Kidney epithelial cell (primary cell): Measurements from ENCODE around the gene ELOVL6. TPM values are rescaled to one million over a fixed set of nuclear protein-coding genes. Genes with fewer than 3 reads are reported as not detected.

Experiments
- DNase-seq: peaks from one replicate; pipeline ENCODE4 v3.0.0-alpha.2; 2010; ENCODE audit warnings: low read depth
- H3K27me3 ChIP-seq: 2 replicates; pipeline ENCODE4 v1.6.0; 2011; ENCODE audit warnings: low read length; ENCODE audit not compliant: control insufficient read depth, insufficient read depth
- H3K36me3 ChIP-seq: 2 replicates; pipeline ENCODE4 v1.5.1; 2011; ENCODE audit warnings: low read length; ENCODE audit not compliant: control insufficient read depth, insufficient read depth
- H3K4me3 ChIP-seq: 2 replicates; pipeline ENCODE4 v1.5.1; 2011; ENCODE audit warnings: low read depth, mild to moderate bottlenecking, control low read depth, low read length
- CTCF ChIP-seq: IDR thresholded peaks from 2 replicates; pipeline ENCODE4 v1.5.1; 2011; ENCODE audit warnings: mild to moderate bottlenecking, moderate library complexity, low read length, control low read depth, inconsistent platforms; ENCODE audit not compliant: insufficient read depth, poor library complexity, severe bottlenecking
- total RNA-seq: library from RNA; depleted of rRNA; stranded (reverse); fragments of >200 nt; gene quantifications from 2 replicates; pipeline ENCODE4 v1.2.3, GENCODE V29; 2015

ELOVL6 gene
- total RNA-seq, 1 donor from 2014 or later = 21.6 TPM

- Histone ChIP-seq H3K27me3 (no peaks in the 10 kb centered on the region), H3K36me3 (no peaks in the 10 kb centered on the region), H3K4me3 (no peak overlapping the region)
- TF ChIP-seq CTCF = no peak
- no peak for DNase-seq
These were observed 59.3 kb downstream of the ELOVL6 start for GRCh38 chr4:110139111-110139510.

GRCh38 chr4:110138551-110138950, 59.9 kb downstream of the ELOVL6 start:
- H3K36me3 ChIP-seq = no peaks in the 10 kb centered on the region

GRCh38 chr4:110137829-110138228, 60.6 kb downstream of the ELOVL6 start:
- H3K36me3 ChIP-seq = no peaks in the 10 kb centered on the region
- H3K27me3 ChIP-seq = no peaks in the 10 kb centered on the region
- no peak overlapping the region for H3K4me3 ChIP-seq
- DNase-seq = no peak
- no peak for TF ChIP-seq CTCF

More at GRCh38 chr4:110138551-110138950, 59.9 kb downstream of the ELOVL6 start:
- DNase-seq = no peak
- Histone ChIP-seq H3K4me3 (no peak overlapping the region), H3K27me3 (no peaks in the 10 kb centered on the region)
- no peak for TF ChIP-seq CTCF

- Histone ChIP-seq H3K36me3 (no peaks in the 10 kb centered on the region), H3K27me3 (no peaks in the 10 kb centered on the region), H3K4me3 (no peak overlapping the region)
- no peak for DNase-seq
- no peak for TF ChIP-seq CTCF
These were observed 62.9 kb downstream of the ELOVL6 start for GRCh38 chr4:110135523-110135922.

GRCh38 chr4:110135076-110135475, 63.3 kb downstream of the ELOVL6 start:
- DNase-seq = no peak
- TF ChIP-seq CTCF = no peak
- no peaks in the 10 kb centered on the region for H3K27me3 ChIP-seq
- no peaks in the 10 kb centered on the region for H3K36me3 ChIP-seq
- H3K4me3 ChIP-seq = no peak overlapping the region

GRCh38 chr4:110134269-110134869, 64.0 kb downstream of the ELOVL6 start:
- Histone ChIP-seq H3K4me3 (no peak overlapping the region), H3K36me3 (no peaks in the 10 kb centered on the region), H3K27me3 (no peaks in the 10 kb centered on the region)
- no peak for TF ChIP-seq CTCF
- no peak for DNase-seq
